NCI-H2196 (cell line): ENCODE data around the gene RPS6KC1.
A peak's percentile ranks its signal among the peaks of the same experiment; 100 is the strongest.
"Not testable (repeated sequence)": the region's sequence is repeated elsewhere in the genome, so short reads cannot be mapped to it uniquely, and the experiment has no call there.

ENCODE experiments used
- DNase-seq: peaks from one replicate; lab custom pipeline; 2025; ENCODE audit not compliant: unreplicated experiment; lab: John Stamatoyannopoulos, UW

RPS6KC1 gene

GRCh38 chr1:213211201-213211600, 160.2 kb downstream of the RPS6KC1 start:
- no peak for DNase-seq

GRCh38 chr1:213219076-213219475, 168.0 kb downstream of the RPS6KC1 start:
- not testable (repeated sequence) for DNase-seq

- DNase-seq = no peak
Observed at GRCh38 chr1:213221209-213221608, 170.2 kb downstream of the RPS6KC1 start.

GRCh38 chr1:213227458-213227857, 176.4 kb downstream of the RPS6KC1 start:
- no peak for DNase-seq

GRCh38 chr1:213231795-213232231, 180.8 kb downstream of the RPS6KC1 start:
- DNase-seq = no peak

GRCh38 chr1:213242883-213243282, 191.8 kb downstream of the RPS6KC1 start:
- no peak for DNase-seq

- DNase-seq = peak; percentile 47
Observed at GRCh38 chr1:213244664-213245091, 193.6 kb downstream of the RPS6KC1 start.

- DNase-seq = no peak
Observed at GRCh38 chr1:213245260-213245910, 194.3 kb downstream of the RPS6KC1 start.

- no peak for DNase-seq
Observed at GRCh38 chr1:213247038-213247437, 196.0 kb downstream of the RPS6KC1 start.

GRCh38 chr1:213249395-213249794, 198.4 kb downstream of the RPS6KC1 start:
- no peak for DNase-seq

GRCh38 chr1:213250041-213250440, 199.0 kb downstream of the RPS6KC1 start:
- DNase-seq = no peak

GRCh38 chr1:213250446-213250845, 199.4 kb downstream of the RPS6KC1 start:
- no peak for DNase-seq

- DNase-seq = no peak
Observed at GRCh38 chr1:213251972-213252371, 200.9 kb downstream of the RPS6KC1 start.

- DNase-seq = no peak
Observed at GRCh38 chr1:213256438-213257087, 205.5 kb downstream of the RPS6KC1 start.

GRCh38 chr1:213260311-213261075, 209.5 kb downstream of the RPS6KC1 start:
- no peak for DNase-seq

- DNase-seq = no peak
Observed at GRCh38 chr1:213264531-213264930, 213.5 kb downstream of the RPS6KC1 start.

- DNase-seq = no peak
Observed at GRCh38 chr1:213266983-213267772, 216.1 kb downstream of the RPS6KC1 start.

GRCh38 chr1:213268221-213268620, 217.2 kb downstream of the RPS6KC1 start:
- DNase-seq = no peak

- no peak for DNase-seq
Observed at GRCh38 chr1:213269829-213270228, 218.8 kb downstream of the RPS6KC1 start.

GRCh38 chr1:213273546-213273945, 222.5 kb downstream of the RPS6KC1 start:
- DNase-seq = no peak

GRCh38 chr1:213274140-213274539, 223.1 kb downstream of the RPS6KC1 start:
- DNase-seq = no peak
